HepG2 (cell line): ENCODE data around the gene PIP5K1C. TPM values are rescaled to one million over a fixed set of nuclear protein-coding genes. Genes with fewer than 3 reads are reported as not detected.

Experiments
- ATAC-seq: fragments of 200-7000 bp; cut with Tn5 transposase; 3 replicates; pipeline ENCODE4 v1.9.1; 2020; ENCODE audit warnings: mild to moderate bottlenecking, moderate library complexity
- BruUV-seq: library from RNA; stranded (reverse); fragments of 400-500 nt; replicated peaks from 2 replicates; lab custom pipeline; 2021; lab: Mats Ljungman, UMichigan
- CTCF ChIA-PET: fragments of 300-600 bp; formaldehyde crosslinking; extraction: SDS; loops from one replicate; lab custom pipeline; 2021; ENCODE audit warnings: low total read pairs, inconsistent platforms, low intra/inter-chr PET ratio; lab: Yijun Ruan, JAX
- POLR2A ChIA-PET: fragments of 350-600 bp; sonication (Branson Sonifier 250); formaldehyde crosslinking; loops from one replicate; lab custom pipeline; 2020; ENCODE audit warnings: antibody characterized with exemption, inconsistent platforms; lab: Yijun Ruan, JAX
- DNase-seq: peaks from one replicate; pipeline ENCODE4 v3.0.0-alpha.2; 2015; ENCODE audit warnings: low spot score
- FAIRE-seq: peaks from 3 replicates; lab custom pipeline; 2011; peaks lifted over from hg19 to GRCh38; lab: Jason Lieb, UNC
- H2AFZ ChIP-seq: one replicate; pipeline ENCODE4 v1.6.1; 2011; ENCODE audit warnings: low read length, inconsistent platforms
- H3K27ac ChIP-seq: fragments of 300-600 bp; 3 replicates; pipeline ENCODE4 v1.8.0; 2011; ENCODE audit warnings: mixed run types, mild to moderate bottlenecking, mixed read lengths, low read length, inconsistent platforms; ENCODE audit not compliant: insufficient read depth; ENCODE audit errors: extremely low read length
- H3K27me3 ChIP-seq, 2 experiments: fragments of 200-600 bp in 1 of 2; 2 replicates in 1 of 2; 3 replicates in 1 of 2; pipeline versions ENCODE4 v1.6.0 to v1.8.0; 2011; ENCODE audit warnings: low read length in 2 of 2, mild to moderate bottlenecking in 2 of 2, moderate library complexity in 2 of 2, inconsistent platforms in 1 of 2; ENCODE audit not compliant: insufficient read depth in 2 of 2, control insufficient read depth in 1 of 2
- H3K36me3 ChIP-seq, 2 experiments: fragments of 200-600 bp in 1 of 2; replicated peaks in 1 of 2; 2 replicates in 1 of 2; 3 replicates in 1 of 2; pipeline versions ENCODE4 v1.5.1 to v1.8.0; 2011; ENCODE audit warnings: low read length in 2 of 2, inconsistent platforms in 1 of 2; ENCODE audit not compliant: insufficient read depth in 2 of 2, control insufficient read depth in 1 of 2
- H3K4me1 ChIP-seq: 2 replicates; pipeline ENCODE4 v1.5.1; 2012; ENCODE audit warnings: low read length, inconsistent platforms; ENCODE audit not compliant: insufficient read depth
- H3K4me2 ChIP-seq: 2 replicates; pipeline ENCODE4 v1.6.0; 2011; ENCODE audit warnings: low read depth, low read length, inconsistent platforms
- H3K4me3 ChIP-seq, 3 experiments: fragments of 200-600 bp in 1 of 3; sonication (generic), shearing (Covaris generic) in 1 of 3; replicated peaks in 1 of 3; 2 replicates each; pipeline ENCODE4 v1.5.1; 2011 to 2016; ENCODE audit warnings: low read length in 3 of 3, inconsistent platforms in 2 of 3, low read depth in 2 of 3, mild to moderate bottlenecking in 2 of 3, control low read depth in 1 of 3, mixed read lengths in 1 of 3; ENCODE audit not compliant: insufficient read depth in 1 of 3
- H3K79me2 ChIP-seq: one replicate; pipeline ENCODE4 v1.6.1; 2011; ENCODE audit warnings: low read length, inconsistent platforms; ENCODE audit not compliant: insufficient read depth
- H3K9ac ChIP-seq: 2 replicates; pipeline ENCODE4 v1.6.0; 2011; ENCODE audit warnings: mild to moderate bottlenecking, low read depth, low read length, inconsistent platforms; ENCODE audit not compliant: insufficient read depth
- H3K9me3 ChIP-seq: 2 replicates; pipeline ENCODE4 v1.5.1; 2012; ENCODE audit warnings: mild to moderate bottlenecking, low read length
- H4K20me1 ChIP-seq: 2 replicates; pipeline ENCODE4 v1.6.0; 2011; ENCODE audit warnings: inconsistent platforms, mild to moderate bottlenecking, low read length, moderate library complexity; ENCODE audit not compliant: insufficient read depth
- EHMT2 ChIP-seq: fragments of 200-600 bp; sonication (generic); IDR thresholded peaks from 2 replicates; pipeline ENCODE4 v1.7.0; 2017; ENCODE audit warnings: antibody characterized with exemption, low read depth, low read length, borderline replicate concordance
- ESRRA ChIP-seq: sonication (generic); formaldehyde crosslinking; IDR thresholded peaks from 2 replicates; pipeline ENCODE4 v1.5.1; 2020; ENCODE audit warnings: mild to moderate bottlenecking, low read depth, missing genetic modification reagents
- GPN1 ChIP-seq: sonication (generic); formaldehyde crosslinking; IDR thresholded peaks from 2 replicates; pipeline ENCODE4 v1.5.1; 2020; ENCODE audit warnings: missing genetic modification reagents, borderline replicate concordance
- KLF6 ChIP-seq: IDR thresholded peaks from 2 replicates; pipeline ENCODE4 v1.8.0; 2016; ENCODE audit warnings: missing biosample characterization, missing genetic modification reagents
- PPARG ChIP-seq: conservative IDR thresholded peaks from 2 replicates; pipeline ENCODE4 v1.6.1; 2016; ENCODE audit warnings: missing biosample characterization, missing genetic modification reagents
- SNRNP70 ChIP-seq: fragments of 200-400 bp; formaldehyde crosslinking; IDR thresholded peaks from 2 replicates; pipeline ENCODE4 v1.6.1; 2017; ENCODE audit warnings: mild to moderate bottlenecking, low read depth, low read length, moderate library complexity
- SRY ChIP-seq: sonication (generic); formaldehyde crosslinking; IDR thresholded peaks from 2 replicates; pipeline ENCODE4 v1.8.0; 2022; ENCODE audit warnings: mild to moderate bottlenecking, missing genetic modification reagents
- ZNF317 ChIP-seq: sonication (generic); formaldehyde crosslinking; IDR thresholded peaks from 2 replicates; pipeline ENCODE4 v1.5.0; 2020; ENCODE audit warnings: mild to moderate bottlenecking, missing genetic modification reagents
- ZNF484 ChIP-seq: sonication (generic); formaldehyde crosslinking; IDR thresholded peaks from 2 replicates; pipeline ENCODE4 v1.5.1; 2020; ENCODE audit warnings: mild to moderate bottlenecking, low read depth, missing genetic modification reagents, borderline replicate concordance
- ZNF510 ChIP-seq: sonication (generic); formaldehyde crosslinking; IDR thresholded peaks from 2 replicates; pipeline ENCODE4 v1.4.0; 2020; ENCODE audit warnings: low read depth, mild to moderate bottlenecking, missing genetic modification reagents
- ZNF761 ChIP-seq: sonication (generic); formaldehyde crosslinking; conservative IDR thresholded peaks from 2 replicates; pipeline ENCODE4 v1.4.0; 2020; ENCODE audit warnings: mild to moderate bottlenecking, missing genetic modification reagents
- ZZZ3 ChIP-seq: sonication (generic); formaldehyde crosslinking; IDR thresholded peaks from 2 replicates; pipeline ENCODE4 v1.4.0; 2020; ENCODE audit warnings: missing genetic modification reagents, mild to moderate bottlenecking, borderline replicate concordance
- WGBS: methylation state at CpG from one replicate; pipeline ENCODE4 v1.1.6; 2017; ENCODE audit warnings: low lambda C conversion rate; 5-methylcytosine and 5-hydroxymethylcytosine counted together
- in situ Hi-C: cut with HindIII; loops from 2 replicates; pipeline ENCODE4 v1.10.0; 2017; ENCODE audit warnings: low pct_unique_long_range_greater_than_20kb; ENCODE audit not compliant: extremely low pct_ligation_motif_present
- intact Hi-C: fragments of 100-400 bp; cut with micrococcal nuclease; formaldehyde crosslinking; loops from one replicate; pipeline ENCODE4 v1.10.0; 2022; ENCODE audit not compliant: unreplicated experiment
- polyA plus RNA-seq, 8 experiments: library from polyadenylated mRNA; depleted of rRNA in 3 of 8; stranded (reverse) in 7 of 8; unstranded in 1 of 8; fragments of >200 nt; fragmentation: Illumina TruSeq in 4 of 8; extraction: Trizol in 4 of 8; gene quantifications; 2 replicates each; pipeline versions ENCODE4 v1.2.1 to v1.2.3, GENCODE V29; 2011 to 2016; ENCODE audit warnings: low read depth in 4 of 8, missing spikeins in 1 of 8, mixed read lengths in 1 of 8; ENCODE audit not compliant: insufficient read depth in 1 of 8
- total RNA-seq, 5 experiments: library from RNA; depleted of rRNA; stranded (reverse); fragments of >200 nt; fragmentation: Illumina TruSeq; extraction: Trizol; gene quantifications; 2 replicates each; pipeline ENCODE4 v1.2.3, GENCODE V29; 2016; ENCODE audit warnings: low read depth in 1 of 5
- TF ChIP-seq, protein P1 (sequence below): sonication (generic); formaldehyde crosslinking; IDR thresholded peaks from 2 replicates; pipeline ENCODE4 v1.4.0; 2020; ENCODE audit warnings: mild to moderate bottlenecking, low read depth, missing genetic modification reagents
- TF ChIP-seq, protein P2 (sequence below): sonication (generic); formaldehyde crosslinking; IDR thresholded peaks from 2 replicates; pipeline ENCODE4 v1.9.0; 2021; ENCODE audit warnings: missing genetic modification reagents, borderline replicate concordance
- TF ChIP-seq, protein P3 (sequence below): sonication (generic); formaldehyde crosslinking; conservative IDR thresholded peaks from 2 replicates; pipeline ENCODE4 v1.4.0; 2020; ENCODE audit warnings: missing genetic modification reagents
- TF ChIP-seq, protein P4 (sequence below): sonication (generic); formaldehyde crosslinking; IDR thresholded peaks from 2 replicates; pipeline ENCODE4 v1.4.0; 2020; ENCODE audit warnings: mild to moderate bottlenecking, missing genetic modification reagents

Gene PIP5K1C
- total and polyA plus RNA-seq, 2 of the 13 experiments (the other 11 are each of a cell fraction or from before 2014, with no cell fraction given) = 3.6 to 4.3 TPM

DNA sequence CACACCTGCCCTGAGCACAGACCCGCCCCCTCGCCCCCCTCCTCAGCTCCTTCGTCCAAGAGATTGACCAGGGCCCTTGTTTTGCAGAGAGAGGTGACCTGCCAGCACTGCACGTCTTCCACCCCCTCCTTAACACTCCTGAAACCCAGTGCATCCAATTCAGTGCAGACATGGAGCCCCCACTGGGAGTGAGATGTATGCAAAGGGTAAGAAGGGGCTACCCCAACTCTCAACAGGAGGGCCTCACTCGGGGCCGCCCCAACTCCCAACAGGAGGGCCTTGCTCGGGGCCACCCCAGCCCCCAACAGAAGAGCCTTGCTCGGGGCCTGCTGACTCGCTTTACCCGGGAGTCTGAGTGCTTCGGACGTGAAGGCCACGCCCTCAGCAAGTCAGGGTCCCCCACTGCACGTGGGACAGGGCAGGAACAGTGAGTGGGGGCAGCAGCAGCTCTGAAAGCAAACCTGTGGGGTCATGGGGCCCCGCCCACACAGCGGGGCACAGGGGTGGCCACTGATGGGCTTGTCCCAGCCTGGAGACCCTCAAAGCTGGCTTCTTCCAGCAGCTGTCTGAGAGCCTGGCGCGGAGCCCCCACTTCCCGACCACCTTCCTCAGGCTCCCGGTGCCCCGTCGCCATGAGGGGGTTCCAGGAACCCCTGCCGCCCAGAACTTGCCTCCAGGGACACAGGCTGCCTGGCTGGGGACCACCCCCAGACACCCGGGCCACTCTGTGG, 79.3 kb downstream of the PIP5K1C start:
- in situ Hi-C loops = no loop called here
- Histone ChIP-seq H3K4me3 (no peak overlapping the region), H3K4me1 (peaks cover 14% of the 10 kb centered on the region), H4K20me1 (peaks cover 3% of the 10 kb centered on the region; the same call in 1 of the 2 replicates), H3K27ac (no peak overlapping the region), H3K9me3 (no peaks in the 10 kb centered on the region), H2AFZ (no peak overlapping the region), H3K4me2 (no peak overlapping the region), H3K36me3 (peaks cover 5 to 6% of the 10 kb centered on the region in 2 experiments; a peak in 2 of 5 replicates), H3K27me3 (no peaks in the 10 kb centered on the region; a peak in 1 of 5 replicates), H3K9ac (no peak overlapping the region), H3K79me2 (peaks cover 14% of the 10 kb centered on the region)
- 96% methylated on average over 14 of the region's 24 CpGs for whole genome bisulfite sequencing
- no TSS peak for BruUV-seq
- FAIRE-seq = no peak
- no peak for ATAC-seq
- no peak for DNase-seq
- CTCF ChIA-PET = no interaction called here
- POLR2A ChIA-PET = no interaction called here
- intact Hi-C loops = no loop called here
- TF ChIP-seq GPN1 (CRISPR knock-in tag) = no peak
- TF ChIP-seq, protein P1, sequence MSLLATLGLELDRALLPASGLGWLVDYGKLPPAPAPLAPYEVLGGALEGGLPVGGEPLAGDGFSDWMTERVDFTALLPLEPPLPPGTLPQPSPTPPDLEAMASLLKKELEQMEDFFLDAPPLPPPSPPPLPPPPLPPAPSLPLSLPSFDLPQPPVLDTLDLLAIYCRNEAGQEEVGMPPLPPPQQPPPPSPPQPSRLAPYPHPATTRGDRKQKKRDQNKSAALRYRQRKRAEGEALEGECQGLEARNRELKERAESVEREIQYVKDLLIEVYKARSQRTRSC = no peak
- TF ChIP-seq ZNF484 (CRISPR knock-in tag) = no peak
- TF ChIP-seq ZNF317 (CRISPR knock-in tag) = no peak
- no peak for TF ChIP-seq SNRNP70
- TF ChIP-seq, protein P2, sequence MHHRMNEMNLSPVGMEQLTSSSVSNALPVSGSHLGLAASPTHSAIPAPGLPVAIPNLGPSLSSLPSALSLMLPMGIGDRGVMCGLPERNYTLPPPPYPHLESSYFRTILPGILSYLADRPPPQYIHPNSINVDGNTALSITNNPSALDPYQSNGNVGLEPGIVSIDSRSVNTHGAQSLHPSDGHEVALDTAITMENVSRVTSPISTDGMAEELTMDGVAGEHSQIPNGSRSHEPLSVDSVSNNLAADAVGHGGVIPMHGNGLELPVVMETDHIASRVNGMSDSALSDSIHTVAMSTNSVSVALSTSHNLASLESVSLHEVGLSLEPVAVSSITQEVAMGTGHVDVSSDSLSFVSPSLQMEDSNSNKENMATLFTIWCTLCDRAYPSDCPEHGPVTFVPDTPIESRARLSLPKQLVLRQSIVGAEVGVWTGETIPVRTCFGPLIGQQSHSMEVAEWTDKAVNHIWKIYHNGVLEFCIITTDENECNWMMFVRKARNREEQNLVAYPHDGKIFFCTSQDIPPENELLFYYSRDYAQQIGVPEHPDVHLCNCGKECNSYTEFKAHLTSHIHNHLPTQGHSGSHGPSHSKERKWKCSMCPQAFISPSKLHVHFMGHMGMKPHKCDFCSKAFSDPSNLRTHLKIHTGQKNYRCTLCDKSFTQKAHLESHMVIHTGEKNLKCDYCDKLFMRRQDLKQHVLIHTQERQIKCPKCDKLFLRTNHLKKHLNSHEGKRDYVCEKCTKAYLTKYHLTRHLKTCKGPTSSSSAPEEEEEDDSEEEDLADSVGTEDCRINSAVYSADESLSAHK (CRISPR knock-in tag) = no peak
- no peak for TF ChIP-seq SRY (CRISPR knock-in tag)
- no peak for TF ChIP-seq ZNF510 (CRISPR knock-in tag)
- no peak for TF ChIP-seq ZNF761
- no peak for TF ChIP-seq ZZZ3 (CRISPR knock-in tag)
- no peak for TF ChIP-seq PPARG (CRISPR knock-in tag)
- TF ChIP-seq, protein P3, sequence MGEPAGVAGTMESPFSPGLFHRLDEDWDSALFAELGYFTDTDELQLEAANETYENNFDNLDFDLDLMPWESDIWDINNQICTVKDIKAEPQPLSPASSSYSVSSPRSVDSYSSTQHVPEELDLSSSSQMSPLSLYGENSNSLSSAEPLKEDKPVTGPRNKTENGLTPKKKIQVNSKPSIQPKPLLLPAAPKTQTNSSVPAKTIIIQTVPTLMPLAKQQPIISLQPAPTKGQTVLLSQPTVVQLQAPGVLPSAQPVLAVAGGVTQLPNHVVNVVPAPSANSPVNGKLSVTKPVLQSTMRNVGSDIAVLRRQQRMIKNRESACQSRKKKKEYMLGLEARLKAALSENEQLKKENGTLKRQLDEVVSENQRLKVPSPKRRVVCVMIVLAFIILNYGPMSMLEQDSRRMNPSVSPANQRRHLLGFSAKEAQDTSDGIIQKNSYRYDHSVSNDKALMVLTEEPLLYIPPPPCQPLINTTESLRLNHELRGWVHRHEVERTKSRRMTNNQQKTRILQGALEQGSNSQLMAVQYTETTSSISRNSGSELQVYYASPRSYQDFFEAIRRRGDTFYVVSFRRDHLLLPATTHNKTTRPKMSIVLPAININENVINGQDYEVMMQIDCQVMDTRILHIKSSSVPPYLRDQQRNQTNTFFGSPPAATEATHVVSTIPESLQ (CRISPR knock-in tag) = no peak
- TF ChIP-seq, protein P4, sequence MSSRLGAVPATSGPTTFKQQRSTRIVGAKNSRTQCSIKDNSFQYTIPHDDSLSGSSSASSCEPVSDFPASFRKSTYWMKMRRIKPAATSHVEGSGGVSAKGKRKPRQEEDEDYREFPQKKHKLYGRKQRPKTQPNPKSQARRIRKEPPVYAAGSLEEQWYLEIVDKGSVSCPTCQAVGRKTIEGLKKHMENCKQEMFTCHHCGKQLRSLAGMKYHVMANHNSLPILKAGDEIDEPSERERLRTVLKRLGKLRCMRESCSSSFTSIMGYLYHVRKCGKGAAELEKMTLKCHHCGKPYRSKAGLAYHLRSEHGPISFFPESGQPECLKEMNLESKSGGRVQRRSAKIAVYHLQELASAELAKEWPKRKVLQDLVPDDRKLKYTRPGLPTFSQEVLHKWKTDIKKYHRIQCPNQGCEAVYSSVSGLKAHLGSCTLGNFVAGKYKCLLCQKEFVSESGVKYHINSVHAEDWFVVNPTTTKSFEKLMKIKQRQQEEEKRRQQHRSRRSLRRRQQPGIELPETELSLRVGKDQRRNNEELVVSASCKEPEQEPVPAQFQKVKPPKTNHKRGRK (CRISPR knock-in tag) = no peak
- TF ChIP-seq EHMT2 = no peak
- TF ChIP-seq KLF6 (CRISPR knock-in tag) = no peak
- no peak for TF ChIP-seq ESRRA
